Measurements from ENCODE around the gene TMEM119.
"Not testable (repeated sequence)": the region's sequence is repeated elsewhere in the genome, so short reads cannot be mapped to it uniquely, and the experiment has no call there.

Gene TMEM119

GRCh38 chr12:108598553-108599250, 818 bp upstream of the TMEM119 start:
- no peak for DNase-seq

GRCh38 chr12:108596854-108597558, 878 bp downstream of the TMEM119 start:
- DNase-seq: no peak

- no peak for DNase-seq
Observed at GRCh38 chr12:108595711-108596647, 1.9 kb downstream of the TMEM119 start.

GRCh38 chr12:108594960-108595710, 2.7 kb downstream of the TMEM119 start:
- no peak for DNase-seq

DNA sequence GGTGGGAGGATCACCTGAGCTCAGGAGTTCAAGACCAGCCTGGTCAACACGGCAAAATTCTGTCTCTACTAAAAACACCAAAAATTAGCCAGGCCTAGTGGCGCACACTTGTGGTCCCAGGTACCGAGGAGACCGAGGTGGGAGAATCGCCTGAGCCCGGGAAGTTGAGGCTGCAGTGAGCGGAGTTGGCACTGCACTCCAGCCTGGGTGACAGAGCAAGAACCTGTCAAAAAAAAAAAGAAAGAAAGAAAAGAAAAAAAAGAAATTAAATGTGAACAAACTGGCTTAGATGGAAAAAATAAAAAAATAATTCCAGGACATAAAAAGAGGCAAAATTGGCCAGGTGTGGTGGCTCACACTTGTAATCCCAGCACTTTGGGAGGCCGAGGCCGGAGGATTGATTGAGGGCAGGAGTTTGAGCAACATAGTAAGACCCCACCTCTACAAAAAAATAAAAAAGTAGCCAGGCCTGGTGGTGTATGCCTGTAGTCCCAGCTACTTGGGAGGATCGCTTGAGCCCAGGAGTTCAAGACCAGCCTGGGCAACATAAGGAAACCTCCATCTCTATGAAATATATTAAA, 3.5 kb downstream of the TMEM119 start:
- no peak for DNase-seq

DNA sequence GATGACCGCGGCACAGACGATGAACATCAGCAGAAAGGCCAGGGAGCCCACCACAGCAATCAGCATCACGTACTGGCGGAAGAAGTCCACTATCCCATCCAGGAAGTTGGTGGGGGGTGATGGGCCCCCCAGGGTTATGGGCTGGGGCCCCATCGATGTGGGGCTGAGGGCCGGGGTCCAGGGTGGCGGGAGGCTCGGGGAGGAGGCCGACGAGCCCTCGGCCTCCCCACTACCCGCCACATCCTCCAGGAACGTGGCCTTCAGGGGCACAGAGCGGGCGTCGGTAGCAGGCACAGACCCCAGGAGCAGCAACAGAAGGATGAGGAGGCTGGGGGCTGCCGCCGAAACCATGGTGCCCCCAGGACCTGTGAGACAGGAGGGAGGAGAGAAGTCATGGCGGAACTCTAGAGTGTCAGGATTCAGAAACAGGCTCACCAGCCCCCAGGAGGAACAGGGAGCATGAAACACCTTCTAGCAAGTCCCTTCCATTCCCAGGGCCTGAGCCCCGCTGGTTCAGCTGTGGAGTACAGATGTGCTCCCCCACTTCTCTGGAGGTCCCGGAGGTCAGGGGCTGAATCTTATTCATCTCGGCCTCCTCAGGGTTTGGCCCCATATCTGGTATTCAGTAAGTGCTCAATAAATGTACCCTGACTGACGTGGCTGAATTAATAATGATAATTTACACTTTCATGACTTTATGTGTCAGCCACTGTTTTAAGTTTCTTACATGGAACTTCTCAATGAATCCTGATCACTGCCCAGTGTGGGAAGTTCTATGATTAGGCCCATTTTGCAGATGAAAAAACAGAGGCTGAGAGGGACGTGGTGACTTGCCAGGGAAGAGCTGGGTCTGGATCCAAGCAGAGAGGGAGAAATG, 5.6 kb downstream of the TMEM119 start:
- no peak for DNase-seq

DNA sequence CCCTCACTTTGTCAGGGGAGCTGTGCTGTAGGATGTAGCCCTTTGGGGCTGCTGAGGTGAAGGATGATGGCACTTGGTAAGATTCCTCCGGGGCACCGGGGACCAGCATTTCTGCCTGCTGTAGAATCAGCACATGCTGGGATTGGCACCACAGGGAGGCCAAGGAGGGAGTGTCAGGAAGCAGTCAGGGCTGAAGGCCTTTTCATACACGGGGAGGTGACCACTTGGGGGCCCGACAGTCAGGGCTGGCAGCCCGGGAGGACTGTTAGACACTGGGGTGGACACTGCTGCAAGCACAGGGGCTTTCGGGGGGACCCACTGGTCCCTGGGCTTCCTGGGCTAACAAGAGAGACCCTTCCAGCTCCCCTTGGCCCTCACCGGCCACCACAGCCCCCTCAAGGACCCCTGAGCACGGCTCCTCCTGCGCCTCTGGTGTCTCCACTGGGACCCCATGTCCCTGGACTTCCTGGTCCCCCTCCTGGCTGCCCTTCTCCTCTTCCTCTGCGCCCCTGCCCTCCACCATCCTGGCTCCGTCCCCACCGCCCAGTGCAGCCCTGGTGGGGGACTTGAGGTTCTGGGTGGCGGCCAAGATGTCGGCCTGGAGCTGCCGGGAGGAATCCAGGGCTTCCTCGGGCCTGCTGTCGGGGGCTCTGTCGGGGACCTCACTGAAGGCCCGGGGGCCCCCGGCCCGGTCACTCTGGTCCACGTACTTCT, 6.5 kb downstream of the TMEM119 start:
- DNase-seq: no peak

- DNase-seq: not testable (repeated sequence)
Observed at GRCh38 chr12:108590463-108590862, 7.4 kb downstream of the TMEM119 start.

- no peak for DNase-seq
Observed at GRCh38 chr12:108589840-108590229, 8.0 kb downstream of the TMEM119 start.

DNA sequence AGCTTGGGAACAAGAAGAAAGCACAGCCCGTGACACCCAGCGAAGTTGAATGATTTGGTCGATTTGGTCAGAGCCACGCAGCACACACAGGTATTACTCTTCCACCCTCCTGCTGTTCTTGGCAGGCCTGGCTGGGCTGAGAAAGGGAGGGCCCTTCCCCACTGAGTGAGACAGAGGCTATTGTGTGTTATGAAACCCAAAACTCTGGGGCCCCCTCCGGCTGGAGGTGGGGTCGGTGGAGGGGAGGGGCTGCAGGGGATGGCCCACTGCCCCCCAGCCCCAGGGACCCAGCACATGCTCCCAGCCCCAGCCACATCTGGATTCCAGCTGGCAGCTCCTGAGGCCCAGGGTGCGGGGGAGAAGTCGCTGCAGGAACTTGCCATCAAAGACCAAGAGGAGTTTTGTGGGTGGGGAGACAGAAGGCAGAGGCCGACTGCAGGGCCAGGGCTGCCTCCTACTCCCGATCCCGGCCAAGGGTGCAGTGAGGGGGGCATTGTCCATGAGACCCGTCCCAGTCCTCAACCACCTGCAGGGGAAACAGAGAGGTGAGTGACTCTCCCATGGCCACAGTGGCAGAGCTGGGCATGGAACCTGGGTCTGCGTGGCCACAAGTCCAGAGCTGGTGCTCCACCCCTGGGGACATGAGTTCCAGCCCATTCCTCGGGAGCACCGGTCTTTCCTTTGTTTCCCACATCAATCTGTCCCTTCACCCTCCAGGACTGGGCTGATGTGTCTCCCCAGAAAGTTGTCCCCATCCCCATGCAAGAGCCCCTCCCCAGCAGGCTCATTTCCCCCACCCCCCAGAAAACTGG, 8.7 kb downstream of the TMEM119 start:
- DNase-seq: no peak

DNA sequence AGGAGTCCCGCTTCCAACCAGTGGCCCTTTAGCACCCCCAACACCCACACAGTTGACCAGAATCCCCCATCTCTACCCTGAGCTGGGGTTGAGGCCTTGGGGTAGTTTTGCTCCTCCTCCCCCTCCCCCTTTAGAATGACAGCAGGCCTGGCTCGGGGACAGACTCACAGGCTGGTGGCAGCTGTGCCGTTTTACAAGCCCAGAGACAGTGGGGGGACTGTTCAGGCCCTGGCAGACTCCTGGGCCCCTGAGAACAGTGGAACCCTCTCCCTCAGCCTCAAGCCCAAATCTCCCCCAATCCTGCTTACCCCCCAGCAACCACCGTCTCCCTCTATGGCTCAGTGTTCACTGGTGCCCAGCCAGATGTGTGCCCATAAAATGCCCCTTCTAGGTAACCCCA, 10.1 kb downstream of the TMEM119 start:
- DNase-seq: no peak

- no peak for DNase-seq
Observed at GRCh38 chr12:108586306-108586705, 11.6 kb downstream of the TMEM119 start.

DNA sequence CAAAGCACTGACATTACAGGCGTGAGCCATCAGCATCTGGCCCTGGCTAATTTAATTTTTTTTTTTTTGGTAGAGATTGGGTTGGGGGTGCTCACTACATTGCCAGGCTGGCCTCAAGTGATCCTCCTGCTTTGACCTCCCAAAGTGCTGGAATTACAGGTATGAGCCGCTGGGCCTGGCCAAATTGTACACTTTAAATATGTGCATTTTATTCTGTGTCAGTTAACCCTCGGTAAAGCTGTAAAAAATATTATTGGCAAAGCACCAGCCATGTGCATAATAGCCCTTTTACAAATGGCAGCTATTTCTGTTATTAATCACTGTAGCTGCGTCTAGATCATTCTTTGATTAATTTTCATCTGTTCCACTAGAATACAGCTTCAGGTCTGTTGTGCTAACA, 12.0 kb downstream of the TMEM119 start:
- no peak for DNase-seq

- DNase-seq: no peak
Observed at GRCh38 chr12:108584456-108585065, 13.3 kb downstream of the TMEM119 start.

- no peak for DNase-seq
Observed at GRCh38 chr12:108583991-108584390, 13.9 kb downstream of the TMEM119 start.

GRCh38 chr12:108582978-108583770, 14.7 kb downstream of the TMEM119 start:
- no peak for DNase-seq

DNA sequence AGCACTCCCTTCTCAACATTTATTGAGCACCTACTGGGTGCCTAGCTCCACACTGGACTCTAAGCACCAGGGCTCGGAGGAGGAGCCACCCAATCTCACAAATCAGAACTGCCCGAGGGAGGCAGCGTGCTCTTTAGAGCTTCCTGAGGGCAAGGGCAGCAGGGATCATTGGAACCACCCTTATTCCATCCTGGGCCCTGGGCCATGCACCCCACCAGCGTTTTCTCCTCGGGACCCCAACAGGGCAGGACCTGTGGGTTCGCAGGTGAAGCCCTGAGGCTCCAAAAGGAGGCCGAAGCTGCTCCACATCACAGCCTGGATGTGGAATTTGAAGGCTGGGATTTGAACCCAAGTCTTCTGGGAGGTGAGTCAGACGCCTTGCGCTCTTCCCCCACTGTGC, 15.4 kb downstream of the TMEM119 start:
- DNase-seq: no peak
